ENCODE results near the gene LIN52.
"Not testable (repeated sequence)": the region's sequence is repeated elsewhere in the genome, so short reads cannot be mapped to it uniquely, and the experiment has no call there.

GRCh38 chr14:74111395-74112216 is 26.9 kb downstream of the LIN52 start:
- TF ChIP-seq ZNF274 (IDR thresholded peaks at IDR 0.05; ENCODE audit: borderline replicate concordance, extremely low read depth, low read length); POLR2A (IDR thresholded peaks at IDR 0.05; ENCODE audit: control extremely low read depth in 1 of 2, low read depth in 2 of 2, low read length in 2 of 2): not testable (repeated sequence)

Measured in H1 (cell line).